ENCODE results near the gene NEK5. TPM values are rescaled to one million over a fixed set of nuclear protein-coding genes. Genes with fewer than 3 reads are reported as not detected.

Gene NEK5
- total and polyA plus RNA-seq, 2 donors from 2014 or later, result 0.39 to 1.2 TPM

- DNase-seq (no peak), FAIRE-seq (no peak)
- no peak overlapping the region for H3K27ac ChIP-seq (ENCODE audit: low read depth in 2 of 2, low read length in 2 of 2)
Observed at GRCh38 chr13:52006523-52007245, 122.2 kb downstream of the NEK5 start.

GRCh38 chr13:52005841-52006522, 122.9 kb downstream of the NEK5 start:
- H3K27ac ChIP-seq (ENCODE audit: low read depth in 2 of 2, low read length in 2 of 2), result no peak overlapping the region
- no peaks in the 10 kb centered on the region for H3K27me3 ChIP-seq (ENCODE audit: control insufficient read depth, insufficient read depth, low read length)
- no peak for TF ChIP-seq CTCF (IDR thresholded peaks at IDR 0.05; ENCODE audit: borderline replicate concordance, extremely low read depth, insufficient read depth)
- no peak overlapping the region for H3K4me3 ChIP-seq (ENCODE audit: low read length in 3 of 3)
- no peaks in the 10 kb centered on the region for H3K9me3 ChIP-seq (ENCODE audit: control insufficient read depth in 2 of 3, insufficient read depth in 1 of 3, low read length in 3 of 3)
- no peaks in the 10 kb centered on the region for H3K36me3 ChIP-seq (ENCODE audit: control insufficient read depth in 2 of 3, insufficient read depth in 3 of 3, low read length in 3 of 3)
- no peak for FAIRE-seq
- H3K4me1 ChIP-seq (ENCODE audit: control insufficient read depth in 2 of 3, insufficient read depth in 2 of 3, low read depth in 1 of 3, low read length in 3 of 3), result peaks cover 0 to 15% (median 12%) of the 10 kb centered on the region in 3 donors
- no peak for DNase-seq
- intact Hi-C loops (cut with DNase I), result no loop called here
- H3K9ac ChIP-seq (ENCODE audit: low read length in 3 of 3), result no peak overlapping the region

More at GRCh38 chr13:52006523-52007245, 122.2 kb downstream of the NEK5 start:
- Histone ChIP-seq H3K9me3 (ENCODE audit: control insufficient read depth in 2 of 3, insufficient read depth in 1 of 3, low read length in 3 of 3) (no peaks in the 10 kb centered on the region), H3K4me3 (ENCODE audit: low read length in 3 of 3) (no peak overlapping the region), H3K27me3 (ENCODE audit: control insufficient read depth, insufficient read depth, low read length) (no peaks in the 10 kb centered on the region), H3K9ac (ENCODE audit: low read length in 3 of 3) (no peak overlapping the region), H3K4me1 (ENCODE audit: control insufficient read depth in 2 of 3, insufficient read depth in 2 of 3, low read depth in 1 of 3, low read length in 3 of 3) (peaks cover 0 to 17% (median 13%) of the 10 kb centered on the region in 3 donors), H3K36me3 (ENCODE audit: control insufficient read depth in 2 of 3, insufficient read depth in 3 of 3, low read length in 3 of 3) (no peaks in the 10 kb centered on the region)
- no peak for TF ChIP-seq CTCF (IDR thresholded peaks at IDR 0.05; ENCODE audit: borderline replicate concordance, extremely low read depth, insufficient read depth)
- intact Hi-C loops (cut with DNase I), result no loop called here

- Histone ChIP-seq H3K9me3 (ENCODE audit: control insufficient read depth in 2 of 3, insufficient read depth in 1 of 3, low read length in 3 of 3) (no peaks in the 10 kb centered on the region), H3K27me3 (ENCODE audit: control insufficient read depth, insufficient read depth, low read length) (no peaks in the 10 kb centered on the region), H3K36me3 (ENCODE audit: control insufficient read depth in 2 of 3, insufficient read depth in 3 of 3, low read length in 3 of 3) (no peaks in the 10 kb centered on the region), H3K27ac (ENCODE audit: low read depth in 2 of 2, low read length in 2 of 2) (no peak overlapping the region), H3K4me1 (ENCODE audit: control insufficient read depth in 2 of 3, insufficient read depth in 2 of 3, low read depth in 1 of 3, low read length in 3 of 3) (peaks cover 0 to 13% (median 2%) of the 10 kb centered on the region in 3 donors), H3K9ac (ENCODE audit: low read length in 3 of 3) (no peak overlapping the region), H3K4me3 (ENCODE audit: low read length in 3 of 3) (no peak overlapping the region)
- FAIRE-seq (no peak), DNase-seq (peak in 2 of 5 donors; percentile 16 to 20)
- no peak for TF ChIP-seq CTCF (IDR thresholded peaks at IDR 0.05; ENCODE audit: borderline replicate concordance, extremely low read depth, insufficient read depth)
- intact Hi-C loops (cut with DNase I), result no loop called here
Observed at GRCh38 chr13:52004511-52005170, 124.2 kb downstream of the NEK5 start.
